GM06990 (cell line): Measurements from ENCODE around the gene PI4KA.

Experiments
- DNase-seq: peaks from one replicate; pipeline ENCODE4 v3.0.0-alpha.2; 2011; ENCODE audit not compliant: insufficient read length; ENCODE audit errors: extremely low read depth
- H3K27me3 ChIP-seq: replicated peaks from 2 replicates; pipeline ENCODE4 v1.6.0; 2011; ENCODE audit warnings: low read length; ENCODE audit not compliant: control insufficient read depth, insufficient read depth
- H3K36me3 ChIP-seq: 2 replicates; pipeline ENCODE4 v1.5.1; 2011; ENCODE audit warnings: low read length; ENCODE audit not compliant: control insufficient read depth, insufficient read depth
- H3K4me3 ChIP-seq: replicated peaks from 2 replicates; pipeline ENCODE4 v1.5.1; 2011; ENCODE audit warnings: low read depth, mild to moderate bottlenecking, control low read depth, low read length
- CTCF ChIP-seq: IDR thresholded peaks from 2 replicates; pipeline ENCODE4 v1.5.1; 2011; ENCODE audit warnings: low read length, control low read depth, mild to moderate bottlenecking, inconsistent platforms; ENCODE audit not compliant: insufficient read depth, poor library complexity, severe bottlenecking

Gene PI4KA

GRCh38 chr22:20889025-20889704 lies 30.6 kb upstream of the PI4KA start:
- TF ChIP-seq CTCF: no peak
- Histone ChIP-seq H3K36me3 (peaks cover 3% of the 10 kb centered on the region), H3K27me3 (no peaks in the 10 kb centered on the region), H3K4me3 (no peak overlapping the region)
- DNase-seq: no peak

GRCh38 chr22:20887375-20887774 lies 28.8 kb upstream of the PI4KA start:
- Histone ChIP-seq H3K4me3 (no peak overlapping the region), H3K36me3 (peaks cover 3% of the 10 kb centered on the region), H3K27me3 (no peaks in the 10 kb centered on the region)
- DNase-seq: no peak
- TF ChIP-seq CTCF: no peak

GRCh38 chr22:20885557-20886323 lies 27.1 kb upstream of the PI4KA start:
- H3K36me3 ChIP-seq: peaks cover 5% of the 10 kb centered on the region

GRCh38 chr22:20885017-20885556 lies 26.5 kb upstream of the PI4KA start:
- DNase-seq: no peak
- Histone ChIP-seq H3K36me3 (peaks cover 5% of the 10 kb centered on the region), H3K27me3 (no peaks in the 10 kb centered on the region), H3K4me3 (no peak overlapping the region)
- no peak for TF ChIP-seq CTCF

More at GRCh38 chr22:20885557-20886323, 27.1 kb upstream of the PI4KA start:
- peak; percentile 77 for TF ChIP-seq CTCF
- DNase-seq: peak; percentile 31
- H3K4me3 ChIP-seq: no peak overlapping the region
- H3K27me3 ChIP-seq: no peaks in the 10 kb centered on the region

GRCh38 chr22:20884454-20884853 lies 25.8 kb upstream of the PI4KA start:
- TF ChIP-seq CTCF: no peak
- Histone ChIP-seq H3K36me3 (peaks cover 5% of the 10 kb centered on the region), H3K4me3 (no peak overlapping the region), H3K27me3 (no peaks in the 10 kb centered on the region)
- no peak for DNase-seq
